HepG2 (cell line): ENCODE results near the gene ZMAT2. TPM values are rescaled to one million over a fixed set of nuclear protein-coding genes. Genes with fewer than 3 reads are reported as not detected.

Experiments used
- CREBL2 ChIP-seq: sonication (generic); formaldehyde crosslinking; IDR thresholded peaks from 2 replicates; pipeline ENCODE4 v1.8.1; 2023; ENCODE audit warnings: missing genetic modification reagents, mild to moderate bottlenecking, borderline replicate concordance
- GABPB1 ChIP-seq: IDR thresholded peaks from 2 replicates; pipeline ENCODE4 v1.6.1; 2016; ENCODE audit warnings: mild to moderate bottlenecking, missing genetic modification reagents, moderate library complexity, missing compliant biosample characterization
- JUND ChIP-seq: sonication (generic); formaldehyde crosslinking; IDR thresholded peaks from 2 replicates; pipeline ENCODE4 v1.8.0; 2022; ENCODE audit warnings: mild to moderate bottlenecking, missing genetic modification reagents
- KDM5B ChIP-seq: sonication (generic); formaldehyde crosslinking; IDR thresholded peaks from 2 replicates; pipeline ENCODE4 v1.4.0; 2020; ENCODE audit warnings: missing genetic modification reagents, mild to moderate bottlenecking, borderline replicate concordance
- MIXL1 ChIP-seq: IDR thresholded peaks from 2 replicates; pipeline ENCODE4 v1.6.1; 2016
- MNT ChIP-seq: fragments of 450-650 bp; IDR thresholded peaks from 2 replicates; pipeline ENCODE4 v1.6.1; 2016
- REST ChIP-seq, 2 experiments: IDR thresholded peaks; 2 replicates each; pipeline ENCODE4 v1.6.1; 2011 to 2012; ENCODE audit warnings: low read length in 2 of 2, borderline replicate concordance in 1 of 2, low read depth in 1 of 2, mild to moderate bottlenecking in 1 of 2, moderate library complexity in 1 of 2
- SNAI1 ChIP-seq: sonication (generic); formaldehyde crosslinking; IDR thresholded peaks from 2 replicates; pipeline ENCODE4 v1.5.0; 2020; ENCODE audit warnings: mild to moderate bottlenecking, missing genetic modification reagents, borderline replicate concordance
- SNAPC4 ChIP-seq: sonication (generic); formaldehyde crosslinking; IDR thresholded peaks from 2 replicates; pipeline ENCODE4 v1.4.0; 2020; ENCODE audit warnings: mild to moderate bottlenecking, missing genetic modification reagents
- ZBTB25 ChIP-seq: IDR thresholded peaks from 2 replicates; pipeline ENCODE4 v1.6.1; 2018; ENCODE audit warnings: missing genetic modification reagents
- ZBTB3 ChIP-seq: sonication (generic); formaldehyde crosslinking; IDR thresholded peaks from 2 replicates; pipeline ENCODE4 v1.4.0; 2020; ENCODE audit warnings: low read depth, mild to moderate bottlenecking, moderate library complexity, missing genetic modification reagents, borderline replicate concordance
- ZC3H13 ChIP-seq: sonication (generic); formaldehyde crosslinking; IDR thresholded peaks from 2 replicates; pipeline ENCODE4 v1.8.1; 2023; ENCODE audit warnings: mild to moderate bottlenecking, missing genetic modification reagents, moderate library complexity
- ZNF136 ChIP-seq: sonication (generic); formaldehyde crosslinking; IDR thresholded peaks from 2 replicates; pipeline ENCODE4 v1.8.1; 2022; ENCODE audit warnings: low read depth, mild to moderate bottlenecking, moderate library complexity, missing genetic modification reagents
- ZNF224 ChIP-seq: sonication (generic); formaldehyde crosslinking; IDR thresholded peaks from 2 replicates; pipeline ENCODE4 v1.5.0; 2020; ENCODE audit warnings: mild to moderate bottlenecking, missing genetic modification reagents
- ZNF230 ChIP-seq: sonication (generic); formaldehyde crosslinking; IDR thresholded peaks from 2 replicates; pipeline ENCODE4 v1.4.0; 2020; ENCODE audit warnings: mild to moderate bottlenecking, missing genetic modification reagents
- ZNF431 ChIP-seq: sonication (generic); formaldehyde crosslinking; IDR thresholded peaks from 2 replicates; pipeline ENCODE4 v1.9.0; 2022; ENCODE audit warnings: missing genetic modification reagents, low read depth, mild to moderate bottlenecking, borderline replicate concordance
- ZNF768 ChIP-seq: sonication (generic); formaldehyde crosslinking; IDR thresholded peaks from 2 replicates; pipeline ENCODE4 v1.4.0; 2020; ENCODE audit warnings: missing genetic modification reagents
- polyA plus RNA-seq, 8 experiments: library from polyadenylated mRNA; depleted of rRNA in 3 of 8; stranded (reverse) in 7 of 8; unstranded in 1 of 8; fragments of >200 nt; fragmentation: Illumina TruSeq in 4 of 8; extraction: Trizol in 4 of 8; gene quantifications; 2 replicates each; pipeline versions ENCODE4 v1.2.1 to v1.2.3, GENCODE V29; 2011 to 2016; ENCODE audit warnings: low read depth in 4 of 8, missing spikeins in 1 of 8, mixed read lengths in 1 of 8; ENCODE audit not compliant: insufficient read depth in 1 of 8
- total RNA-seq, 5 experiments: library from RNA; depleted of rRNA; stranded (reverse); fragments of >200 nt; fragmentation: Illumina TruSeq; extraction: Trizol; gene quantifications; 2 replicates each; pipeline ENCODE4 v1.2.3, GENCODE V29; 2016; ENCODE audit warnings: low read depth in 1 of 5

ZMAT2 gene
- total and polyA plus RNA-seq, 2 of the 13 experiments (the other 11 are each of a cell fraction or from before 2014, with no cell fraction given): 35.4 to 92.8 TPM

GRCh38 chr5:140725799-140726471, 25.7 kb downstream of the ZMAT2 start (continued):
- TF ChIP-seq MNT (no peak), ZBTB3 (CRISPR knock-in tag) (no peak), GABPB1 (no peak), ZNF230 (CRISPR knock-in tag) (no peak), ZNF431 (CRISPR knock-in tag) (no peak), KDM5B (no peak), ZNF224 (0 out of 2 replicates have a peak, but pooled peaks have one; percentile 66), ZC3H13 (no peak), SNAPC4 (CRISPR knock-in tag) (no peak), CREBL2 (no peak), ZNF136 (CRISPR knock-in tag) (no peak), SNAI1 (CRISPR knock-in tag) (no peak), JUND (CRISPR knock-in tag) (0 out of 2 replicates have a peak, but pooled peaks have one; percentile 15), MIXL1 (CRISPR knock-in tag) (peak; percentile 43; the same call in 1 of the 2 replicates), ZBTB25 (CRISPR knock-in tag) (peak; percentile 65), ZNF768 (CRISPR knock-in tag) (no peak), REST (IDR thresholded peaks at IDR 0.05; ENCODE audit: borderline replicate concordance in 1 of 2, low read depth in 1 of 2, low read length in 2 of 2) (peak; percentile 17 to 91)
